OCI-LY3 (cell line): ENCODE data around the gene TEX261.
"Not testable (repeated sequence)": the region's sequence is repeated elsewhere in the genome, so short reads cannot be mapped to it uniquely, and the experiment has no call there.

Experiments
- EZH2phosphoT487 ChIP-seq: fragments of 200-600 bp; shearing (Covaris generic); IDR thresholded peaks from 2 replicates; pipeline ENCODE4 v1.6.1; 2018; ENCODE audit warnings: antibody characterized with exemption, mixed run types, low read depth
- TF ChIP-seq, protein P1 (sequence below): fragments of 200-600, 300-600 bp; sonication (generic); IDR thresholded peaks from 2 replicates; pipeline ENCODE4 v1.5.1; 2014; ENCODE audit warnings: antibody characterized with exemption, low read length, low read depth

DNA sequence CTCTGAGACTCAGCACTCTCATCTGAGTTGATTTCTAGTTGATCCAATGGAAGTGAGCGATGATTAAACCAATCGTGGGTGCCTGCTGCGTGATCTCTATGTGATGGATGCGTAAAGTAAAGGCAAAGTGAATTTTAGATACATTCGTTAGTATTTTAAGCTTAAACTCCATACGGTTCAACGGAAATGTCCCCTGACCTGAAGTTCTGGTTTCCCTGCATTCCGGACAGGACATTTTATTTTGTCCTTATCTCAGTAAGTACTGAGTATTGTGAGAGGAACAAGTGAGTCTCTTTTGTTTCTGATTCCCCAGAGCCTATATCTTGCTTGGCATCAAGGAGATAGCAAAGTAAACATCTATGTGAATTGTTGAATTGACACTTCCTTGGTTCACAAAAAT lies 41.6 kb upstream of the TEX261 start:
- TF ChIP-seq, protein P1, sequence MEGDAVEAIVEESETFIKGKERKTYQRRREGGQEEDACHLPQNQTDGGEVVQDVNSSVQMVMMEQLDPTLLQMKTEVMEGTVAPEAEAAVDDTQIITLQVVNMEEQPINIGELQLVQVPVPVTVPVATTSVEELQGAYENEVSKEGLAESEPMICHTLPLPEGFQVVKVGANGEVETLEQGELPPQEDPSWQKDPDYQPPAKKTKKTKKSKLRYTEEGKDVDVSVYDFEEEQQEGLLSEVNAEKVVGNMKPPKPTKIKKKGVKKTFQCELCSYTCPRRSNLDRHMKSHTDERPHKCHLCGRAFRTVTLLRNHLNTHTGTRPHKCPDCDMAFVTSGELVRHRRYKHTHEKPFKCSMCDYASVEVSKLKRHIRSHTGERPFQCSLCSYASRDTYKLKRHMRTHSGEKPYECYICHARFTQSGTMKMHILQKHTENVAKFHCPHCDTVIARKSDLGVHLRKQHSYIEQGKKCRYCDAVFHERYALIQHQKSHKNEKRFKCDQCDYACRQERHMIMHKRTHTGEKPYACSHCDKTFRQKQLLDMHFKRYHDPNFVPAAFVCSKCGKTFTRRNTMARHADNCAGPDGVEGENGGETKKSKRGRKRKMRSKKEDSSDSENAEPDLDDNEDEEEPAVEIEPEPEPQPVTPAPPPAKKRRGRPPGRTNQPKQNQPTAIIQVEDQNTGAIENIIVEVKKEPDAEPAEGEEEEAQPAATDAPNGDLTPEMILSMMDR: not testable (repeated sequence)
- TF ChIP-seq EZH2phosphoT487: not testable (repeated sequence)
